ENCODE results near the gene NGF. TPM values are rescaled to one million over a fixed set of nuclear protein-coding genes. Genes with fewer than 3 reads are reported as not detected.

NGF gene
- polyA plus RNA-seq, 3 donors = not detected

DNA sequence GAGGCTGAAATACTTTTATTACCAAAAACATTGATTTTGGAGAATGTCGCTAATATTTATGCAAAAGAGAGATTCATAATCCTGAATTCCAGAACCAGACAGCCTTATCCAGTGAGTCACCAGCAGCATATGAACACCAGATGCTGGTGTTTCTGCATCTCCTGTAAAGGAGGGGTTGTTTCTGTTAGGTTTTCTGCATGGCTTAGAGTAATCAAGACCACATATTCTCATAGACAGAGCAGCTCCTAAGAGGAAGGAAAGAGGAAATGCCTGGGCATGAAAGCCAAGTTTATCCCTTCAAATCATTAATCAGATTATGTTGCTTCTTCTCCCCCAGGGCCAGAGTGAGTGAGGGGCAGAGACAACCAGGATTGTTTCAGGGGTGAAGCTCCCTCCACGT is 86.2 kb downstream of the NGF start:
- WGBS (ENCODE audit: insufficient coverage) = no CpG with 5 or more reads among the region's 2 CpGs
- Mint-ChIP-seq H3K4me1 (no peaks in the 10 kb centered on the region), H3K27me3 (ENCODE audit: low read depth in 3 of 3) (peaks cover 0 to 3% (median 0%) of the 10 kb centered on the region in 3 donors), H3K9me3 (peaks cover 0 to 10% (median 3%) of the 10 kb centered on the region in 7 donors), H3K4me3 (no peak overlapping the region), H3K27ac (no peak overlapping the region), H3K36me3 (no peaks in the 10 kb centered on the region)
- H3K9me3 ChIP-seq (replicated peaks in 1 of 2; ENCODE audit: control insufficient read depth in 1 of 2, insufficient read depth in 1 of 2, low read length in 2 of 2) = no peaks in the 10 kb centered on the region
- no peak overlapping the region for H3K4me3 ChIP-seq (replicated peaks in 1 of 3; ENCODE audit: low read depth in 2 of 3, low read length in 3 of 3)
- TF ChIP-seq, protein P1, sequence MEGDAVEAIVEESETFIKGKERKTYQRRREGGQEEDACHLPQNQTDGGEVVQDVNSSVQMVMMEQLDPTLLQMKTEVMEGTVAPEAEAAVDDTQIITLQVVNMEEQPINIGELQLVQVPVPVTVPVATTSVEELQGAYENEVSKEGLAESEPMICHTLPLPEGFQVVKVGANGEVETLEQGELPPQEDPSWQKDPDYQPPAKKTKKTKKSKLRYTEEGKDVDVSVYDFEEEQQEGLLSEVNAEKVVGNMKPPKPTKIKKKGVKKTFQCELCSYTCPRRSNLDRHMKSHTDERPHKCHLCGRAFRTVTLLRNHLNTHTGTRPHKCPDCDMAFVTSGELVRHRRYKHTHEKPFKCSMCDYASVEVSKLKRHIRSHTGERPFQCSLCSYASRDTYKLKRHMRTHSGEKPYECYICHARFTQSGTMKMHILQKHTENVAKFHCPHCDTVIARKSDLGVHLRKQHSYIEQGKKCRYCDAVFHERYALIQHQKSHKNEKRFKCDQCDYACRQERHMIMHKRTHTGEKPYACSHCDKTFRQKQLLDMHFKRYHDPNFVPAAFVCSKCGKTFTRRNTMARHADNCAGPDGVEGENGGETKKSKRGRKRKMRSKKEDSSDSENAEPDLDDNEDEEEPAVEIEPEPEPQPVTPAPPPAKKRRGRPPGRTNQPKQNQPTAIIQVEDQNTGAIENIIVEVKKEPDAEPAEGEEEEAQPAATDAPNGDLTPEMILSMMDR (IDR thresholded peaks at IDR 0.05) = no peak
- no peak overlapping the region for H3K4me2 ChIP-seq (replicated peaks; ENCODE audit: extremely low read depth, low read length, poor library complexity, severe bottlenecking)
- no peak overlapping the region for H3K27ac ChIP-seq (ENCODE audit: low read depth in 1 of 2, low read length in 2 of 2)
- H3K27me3 ChIP-seq (ENCODE audit: control insufficient read depth in 2 of 2, insufficient read depth in 2 of 2, low read length in 2 of 2) = no peaks in the 10 kb centered on the region
- DNase-seq = no peak
- no peaks in the 10 kb centered on the region for H3K4me1 ChIP-seq (ENCODE audit: control insufficient read depth in 1 of 2, insufficient read depth in 2 of 2, low read length in 2 of 2)
- no peak overlapping the region for H3K9ac ChIP-seq (ENCODE audit: insufficient read depth, low read length, poor library complexity, severe bottlenecking)
- H3K36me3 ChIP-seq (replicated peaks in 1 of 2; ENCODE audit: control insufficient read depth in 1 of 2, insufficient read depth in 2 of 2, low read length in 2 of 2) = no peaks in the 10 kb centered on the region
- H4K20me1 ChIP-seq (ENCODE audit: insufficient read depth, low read length) = no peaks in the 10 kb centered on the region
- no peaks in the 10 kb centered on the region for H3K79me2 ChIP-seq (ENCODE audit: insufficient read depth, low read length)
- intact Hi-C loops (cut with micrococcal nuclease) = no loop called here
- H2AFZ ChIP-seq (ENCODE audit: insufficient read depth, low read depth, low read length, poor library complexity, severe bottlenecking) = no peak overlapping the region

DNA sequence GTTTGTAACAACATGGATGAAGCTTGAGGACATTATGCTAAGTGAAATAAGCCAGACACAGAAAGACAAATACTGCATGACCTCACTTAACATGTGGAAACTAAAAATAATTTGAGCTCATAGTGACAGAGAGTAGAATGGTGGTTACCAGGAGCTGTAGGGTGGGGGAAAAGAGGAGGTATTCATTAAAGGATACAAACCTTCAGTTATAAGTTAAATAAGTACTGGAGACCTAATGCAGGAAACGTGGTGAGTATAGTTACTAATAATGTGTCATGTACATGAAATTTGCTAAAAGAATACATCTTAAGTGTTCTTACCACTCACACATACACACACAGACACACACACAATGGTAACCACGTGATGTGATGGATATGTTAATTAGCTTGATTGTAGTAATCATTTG is 86.7 kb downstream of the NGF start:
- no peak overlapping the region for H3K4me2 ChIP-seq (replicated peaks; ENCODE audit: extremely low read depth, low read length, poor library complexity, severe bottlenecking)
- H2AFZ ChIP-seq (ENCODE audit: insufficient read depth, low read depth, low read length, poor library complexity, severe bottlenecking) = no peak overlapping the region
- no peak overlapping the region for H3K4me3 ChIP-seq (replicated peaks in 1 of 3; ENCODE audit: low read depth in 2 of 3, low read length in 3 of 3)
- TF ChIP-seq, protein P1 (IDR thresholded peaks at IDR 0.05) = no peak
- no peaks in the 10 kb centered on the region for H3K36me3 Mint-ChIP-seq
- no peak overlapping the region for H3K27ac Mint-ChIP-seq
- no peak overlapping the region for H3K27ac ChIP-seq (ENCODE audit: low read depth in 1 of 2, low read length in 2 of 2)
- H3K79me2 ChIP-seq (ENCODE audit: insufficient read depth, low read length) = no peaks in the 10 kb centered on the region
- H3K36me3 ChIP-seq (replicated peaks in 1 of 2; ENCODE audit: control insufficient read depth in 1 of 2, insufficient read depth in 2 of 2, low read length in 2 of 2) = no peaks in the 10 kb centered on the region
- WGBS (ENCODE audit: insufficient coverage) = no CpG with 5 or more reads among the region's 2 CpGs
- H3K4me1 ChIP-seq (ENCODE audit: control insufficient read depth in 1 of 2, insufficient read depth in 2 of 2, low read length in 2 of 2) = no peaks in the 10 kb centered on the region
- intact Hi-C loops (cut with micrococcal nuclease) = no loop called here
- no peaks in the 10 kb centered on the region for H3K9me3 ChIP-seq (replicated peaks in 1 of 2; ENCODE audit: control insufficient read depth in 1 of 2, insufficient read depth in 1 of 2, low read length in 2 of 2)
- peaks cover 0 to 13% (median 4%) of the 10 kb centered on the region in 7 donors for H3K9me3 Mint-ChIP-seq
- H3K27me3 Mint-ChIP-seq (ENCODE audit: low read depth in 3 of 3) = peaks cover 0 to 3% (median 2%) of the 10 kb centered on the region in 3 donors
- H4K20me1 ChIP-seq (ENCODE audit: insufficient read depth, low read length) = no peaks in the 10 kb centered on the region
- H3K4me3 Mint-ChIP-seq = no peak overlapping the region
- H3K9ac ChIP-seq (ENCODE audit: insufficient read depth, low read length, poor library complexity, severe bottlenecking) = no peak overlapping the region
- H3K27me3 ChIP-seq (ENCODE audit: control insufficient read depth in 2 of 2, insufficient read depth in 2 of 2, low read length in 2 of 2) = no peaks in the 10 kb centered on the region
- DNase-seq = no peak
- no peaks in the 10 kb centered on the region for H3K4me1 Mint-ChIP-seq

Measured in CD14-positive monocyte (primary cell).